Astrocyte (in vitro differentiated cells and primary cell): Measurements from ENCODE around the gene ANO6.

Experiments used
- CTCF ChIP-seq: IDR thresholded peaks from 2 replicates; pipeline ENCODE4 v1.5.1; 2011; ENCODE audit warnings: low read depth, mild to moderate bottlenecking, inconsistent platforms, low read length, moderate library complexity; ENCODE audit not compliant: insufficient read depth
- EZH2 ChIP-seq: IDR thresholded peaks from 2 replicates; pipeline ENCODE4 v1.6.1; 2012; ENCODE audit warnings: mild to moderate bottlenecking, low read length, inconsistent platforms; ENCODE audit not compliant: insufficient read depth

GRCh38 chr12:45234139-45234865 is 18.4 kb downstream of the ANO6 start:
- TF ChIP-seq CTCF (no peak), EZH2 (no peak)
